ENCODE data around the gene C5orf15.

Gene C5orf15

DNA sequence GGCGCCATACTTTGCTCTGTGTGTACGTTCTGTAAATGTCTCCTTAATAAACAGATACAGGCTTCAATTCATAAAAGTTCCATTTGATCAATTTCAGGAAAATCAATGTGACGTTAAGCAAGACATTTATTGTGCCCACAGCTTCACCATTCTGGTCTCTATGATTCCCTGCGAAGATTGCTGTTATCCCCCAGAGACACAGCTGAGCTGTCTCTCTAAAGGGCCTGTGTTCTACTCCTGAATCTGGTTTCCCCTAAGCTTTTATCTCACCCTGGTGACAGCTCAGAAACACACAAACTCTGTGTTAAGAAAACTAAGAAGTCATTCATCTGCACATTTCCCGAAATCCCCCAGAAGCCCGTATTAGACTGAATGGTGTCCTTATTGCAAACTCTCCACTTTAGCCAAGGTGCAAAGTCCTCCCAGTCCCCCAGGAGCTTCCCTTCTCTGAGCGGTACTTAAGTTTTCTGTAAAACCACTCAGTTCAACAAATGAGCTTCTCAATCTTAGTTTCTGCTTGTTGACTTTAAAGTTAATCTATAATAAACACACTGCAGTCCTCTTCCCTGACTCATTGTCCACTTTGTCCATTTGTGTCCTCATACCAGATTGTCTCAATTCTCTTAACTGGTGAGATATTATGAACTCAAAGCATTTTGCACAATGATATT, 1.4 kb upstream of the C5orf15 start:
- Histone ChIP-seq H3K9ac (ENCODE audit: low read depth, low read length) (peak overlapping the region; percentile 76; the same call in 1 of the 2 replicates), H3K4me1 (ENCODE audit: insufficient read depth, low read length) (peaks cover 27% of the 10 kb centered on the region), H3K9me3 (ENCODE audit: insufficient read depth, low read length, severe bottlenecking) (no peaks in the 10 kb centered on the region), H2AFZ (ENCODE audit: low read depth, low read length) (no peak overlapping the region), H3K27me3 (ENCODE audit: insufficient read depth, low read length, poor library complexity) (no peaks in the 10 kb centered on the region), H3K36me3 (ENCODE audit: insufficient read depth, low read length) (peaks cover 27% of the 10 kb centered on the region), H3K4me3 (ENCODE audit: low read depth in 1 of 2, low read length in 2 of 2) (peak overlapping the region in 1 of 2 experiments; percentile 70; a peak in 2 of 4 replicates), H3K4me2 (ENCODE audit: insufficient read depth, low read length) (peak overlapping the region; percentile 86), H3K79me2 (ENCODE audit: insufficient read depth, low read length) (peaks cover 44% of the 10 kb centered on the region), H3K27ac (ENCODE audit: low read length) (peak overlapping the region; percentile 37; the same call in 1 of the 2 replicates), H4K20me1 (ENCODE audit: insufficient read depth, low read length) (no peaks in the 10 kb centered on the region; the same call in 1 of the 2 replicates)
- ATAC-seq (ENCODE audit: insufficient read depth, low read depth) (no peak), DNase-seq (no peak)
- no peak for TF ChIP-seq CTCF (IDR thresholded peaks at IDR 0.05; ENCODE audit: borderline replicate concordance, extremely low read depth, low read length, poor library complexity, severe bottlenecking)
- no peak for TF ChIP-seq EZH2 (IDR thresholded peaks at IDR 0.05; ENCODE audit: borderline replicate concordance, low read depth, low read length, severe bottlenecking)

DNA sequence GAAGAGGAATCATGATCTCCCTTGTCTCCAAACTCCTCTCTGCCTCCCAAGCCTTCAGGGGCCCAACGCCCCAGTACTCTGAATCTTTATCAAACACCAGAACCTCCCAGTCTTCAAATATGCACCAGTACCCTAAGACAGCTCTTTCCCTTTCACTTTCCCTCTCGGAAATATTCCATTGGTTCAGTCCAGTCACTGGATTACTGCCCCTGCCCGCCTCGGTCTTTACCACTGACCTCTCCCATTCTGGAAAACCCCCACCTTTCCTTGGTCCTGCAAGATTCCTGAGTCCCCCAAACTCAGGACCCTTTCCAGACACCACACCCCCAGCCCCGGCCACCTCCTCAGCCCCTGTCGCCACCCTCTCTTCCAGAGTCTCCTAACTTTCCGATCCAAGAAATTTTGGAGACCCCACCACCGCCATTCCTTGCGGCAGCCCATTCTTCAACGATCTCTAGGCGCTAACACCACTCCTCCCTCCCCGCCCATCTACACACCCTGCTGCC, 674 bp downstream of the C5orf15 start:
- peak overlapping the region; percentile 80 for H3K27ac ChIP-seq (ENCODE audit: low read length)

DNA sequence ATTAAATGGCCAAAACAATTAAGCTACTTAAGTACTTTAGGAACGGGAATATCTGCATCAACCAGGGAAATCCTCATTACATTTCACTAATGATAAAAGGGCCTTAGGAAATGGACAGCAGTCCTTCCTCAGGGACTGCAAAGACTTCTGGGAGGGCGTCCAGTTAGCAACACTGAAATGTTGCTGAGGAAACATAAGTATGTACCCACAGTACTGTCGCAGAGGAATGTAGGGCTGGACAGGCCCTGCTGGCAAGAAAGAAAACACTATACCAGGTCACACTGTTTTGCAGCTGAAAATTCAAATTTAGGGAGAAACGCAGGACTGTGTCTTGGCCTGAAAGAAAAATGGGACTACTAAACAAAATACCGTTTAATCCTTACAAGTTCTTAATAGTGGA, 1.3 kb downstream of the C5orf15 start:
- Histone ChIP-seq H2AFZ (ENCODE audit: low read depth, low read length) (no peak overlapping the region), H3K36me3 (ENCODE audit: insufficient read depth, low read length) (peaks cover 9% of the 10 kb centered on the region; the same call in 1 of the 2 replicates), H3K9me3 (ENCODE audit: insufficient read depth, low read length, severe bottlenecking) (no peaks in the 10 kb centered on the region), H3K27me3 (ENCODE audit: insufficient read depth, low read length, poor library complexity) (no peaks in the 10 kb centered on the region), H4K20me1 (ENCODE audit: insufficient read depth, low read length) (peaks cover 3% of the 10 kb centered on the region; the same call in 1 of the 2 replicates), H3K4me3 (ENCODE audit: low read depth in 1 of 2, low read length in 2 of 2) (peak overlapping the region in 1 of 2 experiments; percentile 70; a peak in 3 of 4 replicates), H3K9ac (ENCODE audit: low read depth, low read length) (peak overlapping the region; percentile 76), H3K79me2 (ENCODE audit: insufficient read depth, low read length) (peaks cover 70% of the 10 kb centered on the region), H3K27ac (ENCODE audit: low read length) (no peak overlapping the region; the same call in 1 of the 2 replicates), H3K4me2 (ENCODE audit: insufficient read depth, low read length) (peak overlapping the region; percentile 86), H3K4me1 (ENCODE audit: insufficient read depth, low read length) (peaks cover 38% of the 10 kb centered on the region)
- ATAC-seq (ENCODE audit: insufficient read depth, low read depth), result no peak
- TF ChIP-seq CTCF (IDR thresholded peaks at IDR 0.05; ENCODE audit: borderline replicate concordance, extremely low read depth, low read length, poor library complexity, severe bottlenecking) (no peak), EZH2 (IDR thresholded peaks at IDR 0.05; ENCODE audit: borderline replicate concordance, low read depth, low read length, severe bottlenecking) (no peak)
- DNase-seq, result no peak

More for the DNA sequence above, 674 bp downstream of the C5orf15 start:
- H3K4me3 ChIP-seq (ENCODE audit: low read depth in 1 of 2, low read length in 2 of 2), result peak overlapping the region; percentile 70 to 72; a peak in 3 of 4 replicates
- H3K27me3 ChIP-seq (ENCODE audit: insufficient read depth, low read length, poor library complexity), result no peaks in the 10 kb centered on the region
- H3K79me2 ChIP-seq (ENCODE audit: insufficient read depth, low read length), result peaks cover 64% of the 10 kb centered on the region
- H3K9ac ChIP-seq (ENCODE audit: low read depth, low read length), result peak overlapping the region; percentile 76
- TF ChIP-seq CTCF (IDR thresholded peaks at IDR 0.05; ENCODE audit: borderline replicate concordance, extremely low read depth, low read length, poor library complexity, severe bottlenecking) (no peak), EZH2 (IDR thresholded peaks at IDR 0.05; ENCODE audit: borderline replicate concordance, low read depth, low read length, severe bottlenecking) (no peak)
- peaks cover 11% of the 10 kb centered on the region for H3K36me3 ChIP-seq (ENCODE audit: insufficient read depth, low read length)
- H3K9me3 ChIP-seq (ENCODE audit: insufficient read depth, low read length, severe bottlenecking), result no peaks in the 10 kb centered on the region
- peak overlapping the region; percentile 86 for H3K4me2 ChIP-seq (ENCODE audit: insufficient read depth, low read length)
- DNase-seq, result no peak
- H3K4me1 ChIP-seq (ENCODE audit: insufficient read depth, low read length), result peaks cover 38% of the 10 kb centered on the region
- peak overlapping the region; percentile 94 for H2AFZ ChIP-seq (ENCODE audit: low read depth, low read length)
- H4K20me1 ChIP-seq (ENCODE audit: insufficient read depth, low read length), result no peaks in the 10 kb centered on the region
- no peak; the same call in 2 of the 3 replicates for ATAC-seq (ENCODE audit: insufficient read depth, low read depth)
